WERI-Rb-1 (cell line): ENCODE measurements around the gene ROR2.

ENCODE experiments used
- DNase-seq: peaks from one replicate; pipeline ENCODE4 v3.0.0-alpha.2; 2020
- H3K27ac ChIP-seq: fragments of 250-450 bp; sonication (Bioruptor Pico); 2 replicates; pipeline ENCODE4 v1.5.1; 2020; ENCODE audit warnings: mild to moderate bottlenecking, moderate library complexity
- H3K27me3 ChIP-seq: fragments of 250-450 bp; sonication (Bioruptor Pico); 2 replicates; pipeline ENCODE4 v1.5.1; 2021; ENCODE audit warnings: mild to moderate bottlenecking, low read depth, moderate library complexity; ENCODE audit not compliant: insufficient read depth, severe bottlenecking
- H3K36me3 ChIP-seq: fragments of 250-450 bp; sonication (Bioruptor Pico); 2 replicates; pipeline ENCODE4 v1.5.1; 2020; ENCODE audit warnings: mild to moderate bottlenecking, moderate library complexity
- H3K4me3 ChIP-seq: 2 replicates; pipeline ENCODE4 v1.5.1; 2011; ENCODE audit warnings: low read depth, mild to moderate bottlenecking, control low read depth, low read length
- H3K9me3 ChIP-seq: fragments of 250-450 bp; sonication (Bioruptor Pico); 2 replicates; pipeline ENCODE4 v1.5.1; 2021; ENCODE audit warnings: mild to moderate bottlenecking, moderate library complexity; ENCODE audit not compliant: severe bottlenecking
- TF ChIP-seq, protein P1 (sequence below): IDR thresholded peaks from 2 replicates; pipeline ENCODE4 v1.5.1; 2011; ENCODE audit warnings: low read depth, mild to moderate bottlenecking, control low read depth, inconsistent platforms, low read length

ROR2 gene

DNA sequence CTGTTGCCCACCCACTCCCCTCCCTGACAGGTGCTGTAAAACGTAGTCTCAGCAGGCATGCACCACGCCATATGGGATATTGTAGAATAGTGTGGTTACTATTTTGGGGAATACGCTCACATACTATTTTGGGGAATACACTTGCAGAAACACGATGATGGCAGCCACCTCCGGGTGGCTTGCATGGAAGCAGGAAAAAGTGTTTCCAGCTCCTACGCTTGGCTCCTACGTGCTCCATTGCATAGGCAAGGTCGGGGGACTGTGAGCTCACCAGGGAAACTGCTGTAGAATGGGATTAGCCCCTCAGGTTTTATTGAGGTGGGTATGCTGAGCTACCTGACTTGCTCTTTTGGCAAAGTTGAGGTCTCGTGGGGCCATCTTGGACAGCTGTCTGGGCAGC is 366.1 kb downstream of the ROR2 start:
- no peak overlapping the region for H3K27ac ChIP-seq
- no peaks in the 10 kb centered on the region for H3K36me3 ChIP-seq
- TF ChIP-seq, protein P1, sequence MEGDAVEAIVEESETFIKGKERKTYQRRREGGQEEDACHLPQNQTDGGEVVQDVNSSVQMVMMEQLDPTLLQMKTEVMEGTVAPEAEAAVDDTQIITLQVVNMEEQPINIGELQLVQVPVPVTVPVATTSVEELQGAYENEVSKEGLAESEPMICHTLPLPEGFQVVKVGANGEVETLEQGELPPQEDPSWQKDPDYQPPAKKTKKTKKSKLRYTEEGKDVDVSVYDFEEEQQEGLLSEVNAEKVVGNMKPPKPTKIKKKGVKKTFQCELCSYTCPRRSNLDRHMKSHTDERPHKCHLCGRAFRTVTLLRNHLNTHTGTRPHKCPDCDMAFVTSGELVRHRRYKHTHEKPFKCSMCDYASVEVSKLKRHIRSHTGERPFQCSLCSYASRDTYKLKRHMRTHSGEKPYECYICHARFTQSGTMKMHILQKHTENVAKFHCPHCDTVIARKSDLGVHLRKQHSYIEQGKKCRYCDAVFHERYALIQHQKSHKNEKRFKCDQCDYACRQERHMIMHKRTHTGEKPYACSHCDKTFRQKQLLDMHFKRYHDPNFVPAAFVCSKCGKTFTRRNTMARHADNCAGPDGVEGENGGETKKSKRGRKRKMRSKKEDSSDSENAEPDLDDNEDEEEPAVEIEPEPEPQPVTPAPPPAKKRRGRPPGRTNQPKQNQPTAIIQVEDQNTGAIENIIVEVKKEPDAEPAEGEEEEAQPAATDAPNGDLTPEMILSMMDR, result no peak
- no peaks in the 10 kb centered on the region for H3K9me3 ChIP-seq
- no peaks in the 10 kb centered on the region for H3K27me3 ChIP-seq
- H3K4me3 ChIP-seq, result no peak overlapping the region
- no peak for DNase-seq

DNA sequence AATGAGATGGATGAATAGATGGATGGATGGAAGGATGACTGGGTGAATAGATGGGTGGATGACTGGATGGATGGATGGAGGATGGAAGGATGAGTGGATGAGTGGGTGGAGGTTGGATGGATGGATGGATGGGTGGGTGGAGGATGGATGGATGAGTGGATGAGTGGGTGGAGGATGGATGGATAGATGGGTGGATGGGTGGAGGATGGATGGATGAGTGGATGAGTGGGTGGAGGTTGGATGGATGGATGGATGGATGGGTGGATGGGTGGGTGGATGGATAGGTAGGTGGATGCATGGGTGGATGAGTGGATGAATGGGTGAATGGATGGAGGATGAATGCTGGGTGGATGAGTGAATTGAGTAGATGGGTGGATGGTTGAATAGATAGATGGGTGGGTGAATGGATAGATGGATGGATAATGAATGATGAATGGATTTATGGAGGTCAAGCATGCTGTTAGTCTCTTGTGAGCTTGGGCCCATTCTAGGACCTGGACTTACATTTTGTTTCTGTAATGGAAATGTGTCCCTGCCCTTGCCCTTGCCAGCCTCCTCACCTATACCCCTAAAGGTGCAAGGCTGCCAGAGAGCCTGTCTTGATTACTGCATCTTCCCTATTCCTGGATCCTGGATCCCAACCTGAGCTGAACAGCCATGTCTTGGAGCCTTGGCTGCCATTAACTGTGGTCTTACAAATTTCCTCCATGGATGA is 366.7 kb downstream of the ROR2 start:
- TF ChIP-seq, protein P1, result no peak
- Histone ChIP-seq H3K36me3 (no peaks in the 10 kb centered on the region), H3K27ac (no peak overlapping the region), H3K4me3 (no peak overlapping the region), H3K27me3 (no peaks in the 10 kb centered on the region), H3K9me3 (no peaks in the 10 kb centered on the region)
- no peak for DNase-seq

DNA sequence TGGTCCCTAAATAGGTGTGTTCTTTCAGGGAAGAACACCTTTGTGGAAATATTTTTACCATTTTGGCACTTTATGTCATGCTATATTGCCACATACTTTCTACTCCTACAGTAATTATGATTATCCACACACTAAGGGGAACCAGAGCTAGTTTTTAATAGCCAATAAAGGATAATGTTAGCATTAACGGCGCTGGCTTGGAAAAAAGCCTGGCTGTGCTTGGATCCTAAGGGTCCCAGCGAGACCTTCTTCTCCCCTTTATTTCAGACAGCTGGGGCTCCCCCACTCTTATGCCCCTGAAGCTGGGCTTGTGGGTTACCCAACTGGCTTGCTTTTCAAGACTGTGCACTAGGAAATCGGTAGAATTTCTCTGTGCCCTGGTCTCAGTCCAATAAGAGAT is 367.8 kb downstream of the ROR2 start:
- no peaks in the 10 kb centered on the region for H3K9me3 ChIP-seq
- no peak overlapping the region for H3K27ac ChIP-seq
- H3K36me3 ChIP-seq, result no peaks in the 10 kb centered on the region
- no peaks in the 10 kb centered on the region for H3K27me3 ChIP-seq
- H3K4me3 ChIP-seq, result no peak overlapping the region
- TF ChIP-seq, protein P1, result no peak
- no peak for DNase-seq

DNA sequence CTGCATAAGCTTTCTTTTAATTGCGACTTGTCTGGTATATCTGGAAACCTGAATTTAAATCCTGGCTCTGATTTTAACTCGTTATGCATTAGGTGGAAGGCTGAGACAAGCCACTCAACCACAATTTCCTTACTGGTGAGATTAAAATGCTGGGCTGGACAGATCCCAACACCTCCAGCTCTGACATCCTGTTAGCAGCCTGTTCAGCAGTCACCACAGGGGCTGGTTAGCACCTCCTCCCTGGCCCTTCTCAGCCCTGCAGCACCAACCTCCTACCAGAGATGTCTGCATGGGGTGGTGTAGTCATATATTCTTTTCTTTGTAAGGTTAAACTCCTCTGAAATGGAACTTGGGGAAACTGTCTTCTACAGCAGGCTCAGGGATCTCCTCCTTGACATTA is 369.9 kb downstream of the ROR2 start:
- H3K27me3 ChIP-seq, result no peaks in the 10 kb centered on the region
- no peak overlapping the region for H3K4me3 ChIP-seq
- no peak overlapping the region for H3K27ac ChIP-seq
- DNase-seq, result peak; percentile 48
- TF ChIP-seq, protein P1, result no peak
- H3K36me3 ChIP-seq, result no peaks in the 10 kb centered on the region
- no peaks in the 10 kb centered on the region for H3K9me3 ChIP-seq

DNA sequence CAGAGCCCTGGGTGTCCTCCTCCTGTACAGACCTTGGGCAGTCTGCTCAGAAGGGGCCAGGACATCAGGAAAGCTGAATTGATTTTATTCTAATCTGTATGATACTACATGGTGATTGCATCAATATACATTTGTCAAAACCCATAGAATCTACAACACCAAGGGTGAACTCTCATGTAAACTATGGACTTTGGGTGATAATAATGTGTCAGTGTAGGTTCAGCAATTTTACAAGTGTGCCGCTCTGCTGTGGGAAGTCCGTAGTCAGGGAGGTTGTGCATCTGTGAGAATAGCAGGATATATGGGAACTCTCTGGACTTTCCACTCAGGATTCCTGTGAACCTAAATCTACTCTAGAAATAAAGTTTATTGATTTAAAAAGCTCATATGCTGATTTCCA is 371.1 kb downstream of the ROR2 start:
- DNase-seq, result no peak
- no peaks in the 10 kb centered on the region for H3K27me3 ChIP-seq
- no peak overlapping the region for H3K27ac ChIP-seq
- H3K4me3 ChIP-seq, result no peak overlapping the region
- H3K36me3 ChIP-seq, result no peaks in the 10 kb centered on the region
- TF ChIP-seq, protein P1, result no peak
- H3K9me3 ChIP-seq, result no peaks in the 10 kb centered on the region

DNA sequence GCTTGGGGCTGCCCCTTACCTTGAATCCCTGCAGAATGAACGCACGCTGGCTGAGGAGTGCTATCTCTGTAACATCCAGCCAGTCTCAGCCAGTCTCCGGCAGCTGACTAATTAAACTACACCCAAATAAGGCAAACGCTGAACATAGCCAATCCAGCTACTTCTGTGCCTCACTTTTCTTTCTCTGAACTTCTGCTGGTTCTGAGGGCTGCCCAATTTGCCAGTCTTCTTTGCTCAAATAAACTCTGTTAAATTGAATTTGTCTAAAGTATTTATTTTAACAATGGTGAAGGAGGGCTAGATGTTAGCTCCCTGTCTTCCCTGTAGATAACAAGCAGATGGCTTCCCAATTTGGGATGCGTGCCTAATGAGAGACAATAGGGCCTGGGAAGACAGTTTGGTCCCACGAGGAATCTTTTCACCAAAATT is 372.4 kb downstream of the ROR2 start:
- Histone ChIP-seq H3K27me3 (no peaks in the 10 kb centered on the region), H3K4me3 (no peak overlapping the region), H3K36me3 (no peaks in the 10 kb centered on the region), H3K9me3 (no peaks in the 10 kb centered on the region), H3K27ac (no peak overlapping the region)
- DNase-seq, result no peak
- TF ChIP-seq, protein P1, result no peak
